H1 (cell line): ENCODE data around the gene HBS1L.

Experiments used
- ATF2 ChIP-seq: IDR thresholded peaks from 2 replicates; pipeline ENCODE4 v1.6.1; 2012; ENCODE audit warnings: low read length, inconsistent platforms
- CTCF ChIP-seq, 3 experiments: IDR thresholded peaks; 1 replicate in 2 of 3; 2 replicates in 1 of 3; pipeline versions ENCODE4 v1.5.1 to v1.6.1; 2011; ENCODE audit warnings: low read length in 3 of 3, mild to moderate bottlenecking in 3 of 3, inconsistent platforms in 2 of 3, low read depth in 1 of 3, moderate library complexity in 1 of 3; ENCODE audit not compliant: insufficient read depth in 1 of 3; ENCODE audit errors: control extremely low read depth in 1 of 3
- EP300 ChIP-seq, 2 experiments: IDR thresholded peaks; 1 replicate in 1 of 2; 2 replicates in 1 of 2; pipeline ENCODE4 v1.6.1; 2011 to 2012; ENCODE audit warnings: low read depth in 2 of 2, low read length in 2 of 2, mild to moderate bottlenecking in 2 of 2, borderline replicate concordance in 1 of 2, inconsistent platforms in 1 of 2, moderate library complexity in 1 of 2
- MAX ChIP-seq: IDR thresholded peaks from 2 replicates; pipeline ENCODE4 v1.6.1; 2012; ENCODE audit warnings: inconsistent platforms
- POLR2A ChIP-seq, 2 experiments: IDR thresholded peaks; 1 replicate in 1 of 2; 2 replicates in 1 of 2; pipeline ENCODE4 v1.6.1; 2011; ENCODE audit warnings: low read depth in 2 of 2, low read length in 2 of 2, mild to moderate bottlenecking in 2 of 2; ENCODE audit errors: control extremely low read depth in 1 of 2
- TAF1 ChIP-seq: IDR thresholded peaks from 2 replicates; pipeline ENCODE4 v1.6.1; 2011; ENCODE audit warnings: mild to moderate bottlenecking, low read depth, low read length
- TCF12 ChIP-seq: IDR thresholded peaks from 2 replicates; pipeline ENCODE4 v1.6.1; 2011; ENCODE audit warnings: low read depth, mild to moderate bottlenecking, low read length

- no peak for TF ChIP-seq EP300 (IDR thresholded peaks at IDR 0.05; ENCODE audit: borderline replicate concordance in 1 of 2, low read depth in 2 of 2, low read length in 2 of 2)
- no peak for TF ChIP-seq TAF1
- no peak for TF ChIP-seq POLR2A (IDR thresholded peaks at IDR 0.05; ENCODE audit: control extremely low read depth in 1 of 2, low read depth in 2 of 2, low read length in 2 of 2)
- TF ChIP-seq TCF12: no peak
- no peak for TF ChIP-seq CTCF (IDR thresholded peaks at IDR 0.05; ENCODE audit: control extremely low read depth in 1 of 3, insufficient read depth in 1 of 3, low read depth in 1 of 3, low read length in 3 of 3)
- TF ChIP-seq MAX: no peak
- TF ChIP-seq ATF2: no peak
These were observed 49.6 kb upstream of the HBS1L start for GRCh38 chr6:135104199-135104598.
